ENCODE data around the gene BANF2. TPM values are rescaled to one million over a fixed set of nuclear protein-coding genes. Genes with fewer than 3 reads are reported as not detected.

BANF2 gene
- total RNA-seq, 1 experiment from 2014 or later = not detected

- no peak overlapping the region for H3K27ac ChIP-seq (ENCODE audit: low read depth, low read length)
- no peak overlapping the region for H2AFZ ChIP-seq (ENCODE audit: low read depth, low read length, poor library complexity, severe bottlenecking)
- H3K9me3 ChIP-seq (ENCODE audit: control insufficient read depth in 1 of 2, insufficient read depth in 1 of 2, low read depth in 1 of 2, low read length in 2 of 2) = peaks cover 7 to 8% of the 10 kb centered on the region in 2 experiments; a peak in 1 of 4 replicates
- POLR2A ChIA-PET = no interaction called here
- no TSS peak for BruUV-seq (replicated peaks)
- H3K27me3 ChIP-seq (ENCODE audit: insufficient read depth, low read length) = no peaks in the 10 kb centered on the region
- no peak for TF ChIP-seq YY1 (IDR thresholded peaks at IDR 0.05; ENCODE audit: extremely low read depth, insufficient replicate concordance, low read depth, low read length)
- no peak for TF ChIP-seq TCF7L2 (IDR thresholded peaks at IDR 0.05; ENCODE audit: borderline replicate concordance, extremely low read depth, insufficient read depth, insufficient read length)
- TF ChIP-seq SP1 (IDR thresholded peaks at IDR 0.05; ENCODE audit: low read depth) = no peak
- TF ChIP-seq, protein P1, sequence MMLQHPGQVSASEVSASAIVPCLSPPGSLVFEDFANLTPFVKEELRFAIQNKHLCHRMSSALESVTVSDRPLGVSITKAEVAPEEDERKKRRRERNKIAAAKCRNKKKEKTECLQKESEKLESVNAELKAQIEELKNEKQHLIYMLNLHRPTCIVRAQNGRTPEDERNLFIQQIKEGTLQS (IDR thresholded peaks at IDR 0.05) = no peak
- no peak for TF ChIP-seq JUND (IDR thresholded peaks at IDR 0.05)
- TF ChIP-seq RAD21 (IDR thresholded peaks at IDR 0.05; ENCODE audit: low read depth) = no peak
- no peak for TF ChIP-seq ZFX (IDR thresholded peaks at IDR 0.05)
- TF ChIP-seq EZH2phosphoT487 (IDR thresholded peaks at IDR 0.05; ENCODE audit: borderline replicate concordance) = no peak
- TF ChIP-seq SRF (IDR thresholded peaks at IDR 0.05; ENCODE audit: low read depth) = no peak
- TF ChIP-seq, protein P2, sequence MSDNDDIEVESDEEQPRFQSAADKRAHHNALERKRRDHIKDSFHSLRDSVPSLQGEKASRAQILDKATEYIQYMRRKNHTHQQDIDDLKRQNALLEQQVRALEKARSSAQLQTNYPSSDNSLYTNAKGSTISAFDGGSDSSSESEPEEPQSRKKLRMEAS (IDR thresholded peaks at IDR 0.05) = no peak
- no peak for TF ChIP-seq CEBPB (IDR thresholded peaks at IDR 0.05; ENCODE audit: low read depth)
- no peak for TF ChIP-seq CBX3 (IDR thresholded peaks at IDR 0.05; ENCODE audit: low read depth)
- no peak for TF ChIP-seq SIN3A (IDR thresholded peaks at IDR 0.05; ENCODE audit: low read depth)
- TF ChIP-seq EGR1 (IDR thresholded peaks at IDR 0.05; ENCODE audit: low read depth) = no peak
- no peak for TF ChIP-seq EZH2 (IDR thresholded peaks at IDR 0.05)
- TF ChIP-seq, protein P3, sequence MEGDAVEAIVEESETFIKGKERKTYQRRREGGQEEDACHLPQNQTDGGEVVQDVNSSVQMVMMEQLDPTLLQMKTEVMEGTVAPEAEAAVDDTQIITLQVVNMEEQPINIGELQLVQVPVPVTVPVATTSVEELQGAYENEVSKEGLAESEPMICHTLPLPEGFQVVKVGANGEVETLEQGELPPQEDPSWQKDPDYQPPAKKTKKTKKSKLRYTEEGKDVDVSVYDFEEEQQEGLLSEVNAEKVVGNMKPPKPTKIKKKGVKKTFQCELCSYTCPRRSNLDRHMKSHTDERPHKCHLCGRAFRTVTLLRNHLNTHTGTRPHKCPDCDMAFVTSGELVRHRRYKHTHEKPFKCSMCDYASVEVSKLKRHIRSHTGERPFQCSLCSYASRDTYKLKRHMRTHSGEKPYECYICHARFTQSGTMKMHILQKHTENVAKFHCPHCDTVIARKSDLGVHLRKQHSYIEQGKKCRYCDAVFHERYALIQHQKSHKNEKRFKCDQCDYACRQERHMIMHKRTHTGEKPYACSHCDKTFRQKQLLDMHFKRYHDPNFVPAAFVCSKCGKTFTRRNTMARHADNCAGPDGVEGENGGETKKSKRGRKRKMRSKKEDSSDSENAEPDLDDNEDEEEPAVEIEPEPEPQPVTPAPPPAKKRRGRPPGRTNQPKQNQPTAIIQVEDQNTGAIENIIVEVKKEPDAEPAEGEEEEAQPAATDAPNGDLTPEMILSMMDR (IDR thresholded peaks at IDR 0.05 in 2 of 3, conservative IDR thresholded peaks at IDR 0.05 in 1 of 3; ENCODE audit: borderline replicate concordance in 1 of 3, insufficient read depth in 1 of 3, low read depth in 2 of 3, low read length in 2 of 3) = no peak
- H3K4me1 ChIP-seq (ENCODE audit: control insufficient read depth in 1 of 2, insufficient read depth in 2 of 2, low read length in 2 of 2) = no peaks in the 10 kb centered on the region; a peak in 1 of 4 replicates
- peaks cover 85% of the 10 kb centered on the region for H3K79me2 ChIP-seq (ENCODE audit: insufficient read depth, low read length)
- no peak overlapping the region for H3K4me2 ChIP-seq (ENCODE audit: low read length)
- DNase-seq (ENCODE audit: low read depth, low spot score) (no peak), ATAC-seq (no peak)
- no peaks in the 10 kb centered on the region for H3K9me2 ChIP-seq (ENCODE audit: insufficient read depth)
- RAD21 ChIA-PET (ENCODE audit: low non-redundant PET in 1 of 2, low total read pairs in 2 of 2, uncharacterized antibody in 2 of 2, unreplicated experiment in 2 of 2) = no interaction called here
- no peak overlapping the region for H3K9ac ChIP-seq (ENCODE audit: low read length)
- H4K20me1 ChIP-seq (ENCODE audit: insufficient read depth) = no peaks in the 10 kb centered on the region; the same call in 1 of the 2 replicates
- intact Hi-C loops (cut with micrococcal nuclease) = no loop called here
- CTCF ChIA-PET = no interaction called here
- no peak overlapping the region for H3K4me3 ChIP-seq (replicated peaks in 1 of 2; ENCODE audit: low read depth in 1 of 2, low read length in 2 of 2)
- peaks cover 5 to 17% of the 10 kb centered on the region in 2 experiments for H3K36me3 ChIP-seq (ENCODE audit: control insufficient read depth in 1 of 2, insufficient read depth in 2 of 2, low read length in 2 of 2)
These were observed 36.7 kb upstream of the BANF2 start for GRCh38 chr20:17663040-17663399.

Measured in HCT116 (cell line).